ENCODE measurements around the gene NMRK2. TPM values are rescaled to one million over a fixed set of nuclear protein-coding genes. Genes with fewer than 3 reads are reported as not detected.
"Not testable (repeated sequence)": the region's sequence is repeated elsewhere in the genome, so short reads cannot be mapped to it uniquely, and the experiment has no call there.

NMRK2 gene
- total RNA-seq, 1 experiment from 2014 or later: 27.8 TPM

- no peak for DNase-seq (ENCODE audit: low spot score)
Measured at GRCh38 chr19:3959766-3960131, 26.9 kb downstream of the NMRK2 start.

GRCh38 chr19:3961007-3961406, 28.1 kb downstream of the NMRK2 start:
- DNase-seq (ENCODE audit: low spot score): no peak
- in situ Hi-C loops (cut with HindIII; ENCODE audit: low sequenced_read_pairs): no loop called here

More at GRCh38 chr19:3959766-3960131, 26.9 kb downstream of the NMRK2 start:
- in situ Hi-C loops (cut with HindIII; ENCODE audit: low sequenced_read_pairs): no loop called here

GRCh38 chr19:3963458-3964255, 30.8 kb downstream of the NMRK2 start:
- no peak for DNase-seq (ENCODE audit: low spot score)
- in situ Hi-C loops (cut with HindIII; ENCODE audit: low sequenced_read_pairs): no loop called here

DNA sequence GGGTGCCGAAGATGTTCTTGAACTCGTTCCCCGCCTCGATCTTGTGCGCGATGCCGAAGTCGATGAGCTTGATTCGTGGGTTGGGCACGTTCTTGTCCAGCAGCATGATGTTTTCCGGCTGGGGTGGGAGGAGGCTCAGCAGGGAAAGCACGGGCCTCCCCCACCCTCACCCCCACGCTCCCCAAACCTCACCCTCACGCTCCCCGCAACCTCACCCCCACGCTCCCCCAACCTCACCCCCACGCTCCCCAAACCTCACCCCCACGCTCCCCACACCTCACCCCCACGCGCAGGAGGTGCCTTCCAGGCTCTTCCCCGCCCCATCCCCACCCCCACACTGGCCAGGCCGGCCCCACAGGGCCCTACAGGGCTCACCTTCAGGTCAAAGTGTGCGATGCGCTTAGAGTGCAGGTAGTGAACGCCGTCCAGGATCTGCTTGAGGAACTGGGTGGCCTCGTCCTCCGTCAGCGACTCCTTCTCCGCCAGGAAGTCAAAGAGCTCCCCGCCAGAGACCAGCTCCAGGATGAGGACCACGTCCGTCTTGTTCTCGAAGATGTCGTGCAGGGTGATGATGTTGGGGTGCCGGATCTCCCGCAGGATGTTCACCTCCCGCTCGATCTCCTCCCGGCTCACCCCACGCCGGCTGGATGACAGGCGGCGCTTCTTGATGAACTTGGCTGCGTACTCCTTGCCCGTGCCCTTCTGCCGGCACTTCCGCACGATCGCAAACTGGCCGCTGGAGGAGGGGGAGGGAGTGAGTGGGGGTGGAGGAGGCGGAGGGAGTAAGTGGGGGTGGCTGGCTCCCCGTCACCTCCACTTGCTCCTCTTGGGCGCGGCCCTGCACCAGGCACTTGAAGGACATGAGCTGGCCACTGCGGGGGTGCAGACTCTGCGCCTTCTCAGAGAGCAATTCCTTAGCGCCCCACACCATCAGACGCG, 31.7 kb downstream of the NMRK2 start:
- in situ Hi-C loops (cut with HindIII; ENCODE audit: low sequenced_read_pairs): no loop called here
- no peak for DNase-seq (ENCODE audit: low spot score)

GRCh38 chr19:3966051-3967017, 33.5 kb downstream of the NMRK2 start:
- in situ Hi-C loops (cut with HindIII; ENCODE audit: low sequenced_read_pairs): no loop called here

DNA sequence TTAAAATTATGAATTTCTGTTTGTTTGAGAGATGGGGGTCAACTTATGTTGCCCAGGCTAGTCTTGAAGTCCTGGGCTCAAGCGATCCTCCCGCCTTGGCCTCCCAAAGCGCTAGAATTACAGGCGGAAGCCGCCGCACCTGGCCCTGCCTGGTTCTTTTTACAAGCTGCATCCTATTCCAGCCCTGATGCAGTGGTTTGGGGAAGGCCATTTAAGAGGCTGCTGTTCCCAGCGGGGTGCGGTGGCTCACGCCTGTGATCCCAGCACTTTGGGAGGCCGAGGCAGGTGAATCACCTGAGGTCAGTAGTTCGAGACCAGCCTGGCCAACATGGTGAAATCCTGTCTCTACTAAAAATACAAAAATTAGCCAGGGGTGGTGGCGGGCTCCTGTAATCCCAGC, 35.1 kb downstream of the NMRK2 start:
- in situ Hi-C loops (cut with HindIII; ENCODE audit: low sequenced_read_pairs); DNase-seq (ENCODE audit: low spot score): not testable (repeated sequence)

More at GRCh38 chr19:3966051-3967017, 33.5 kb downstream of the NMRK2 start:
- DNase-seq (ENCODE audit: low spot score): no peak

GRCh38 chr19:3968556-3969434, 35.9 kb downstream of the NMRK2 start:
- in situ Hi-C loops (cut with HindIII; ENCODE audit: low sequenced_read_pairs): no loop called here
- DNase-seq (ENCODE audit: low spot score): peak; percentile 67

GRCh38 chr19:3969435-3970312, 36.8 kb downstream of the NMRK2 start:
- no peak for DNase-seq (ENCODE audit: low spot score)
- in situ Hi-C loops (cut with HindIII; ENCODE audit: low sequenced_read_pairs): no loop called here

- DNase-seq (ENCODE audit: low spot score): no peak
- in situ Hi-C loops (cut with HindIII; ENCODE audit: low sequenced_read_pairs): no loop called here
Measured at GRCh38 chr19:3970313-3970807, 37.5 kb downstream of the NMRK2 start.

GRCh38 chr19:3970808-3971598, 38.1 kb downstream of the NMRK2 start, which contains the start of gene DAPK3:
DAPK3 (minus strand) TSS chr19:3971099; CDS start chr19:3969735, 1,364 bp downstream.
- in situ Hi-C loops (cut with HindIII; ENCODE audit: low sequenced_read_pairs): no loop called here
- DNase-seq (ENCODE audit: low spot score): peak; percentile 99

DNA sequence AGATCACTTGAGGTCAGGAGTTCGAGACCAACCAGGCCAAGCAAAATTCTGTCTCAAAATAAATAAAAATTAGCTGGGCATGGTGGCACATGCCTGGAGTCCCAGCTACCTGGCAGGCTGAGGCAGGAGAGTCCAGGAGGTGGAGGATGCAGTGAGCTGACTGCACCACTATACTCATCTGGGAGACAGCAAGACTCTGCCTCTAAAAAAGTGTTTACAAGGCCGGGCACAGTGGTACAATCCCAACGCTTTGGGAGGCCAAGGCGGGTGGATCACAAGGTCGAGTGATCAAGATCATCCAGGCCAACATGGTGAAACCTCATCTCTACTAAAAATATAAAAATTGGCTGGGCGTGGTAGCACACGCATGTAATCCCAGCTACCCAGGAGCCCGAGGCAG, 42.3 kb downstream of the NMRK2 start:
- DNase-seq (ENCODE audit: low spot score): no peak
- in situ Hi-C loops (cut with HindIII; ENCODE audit: low sequenced_read_pairs): no loop called here

DNA sequence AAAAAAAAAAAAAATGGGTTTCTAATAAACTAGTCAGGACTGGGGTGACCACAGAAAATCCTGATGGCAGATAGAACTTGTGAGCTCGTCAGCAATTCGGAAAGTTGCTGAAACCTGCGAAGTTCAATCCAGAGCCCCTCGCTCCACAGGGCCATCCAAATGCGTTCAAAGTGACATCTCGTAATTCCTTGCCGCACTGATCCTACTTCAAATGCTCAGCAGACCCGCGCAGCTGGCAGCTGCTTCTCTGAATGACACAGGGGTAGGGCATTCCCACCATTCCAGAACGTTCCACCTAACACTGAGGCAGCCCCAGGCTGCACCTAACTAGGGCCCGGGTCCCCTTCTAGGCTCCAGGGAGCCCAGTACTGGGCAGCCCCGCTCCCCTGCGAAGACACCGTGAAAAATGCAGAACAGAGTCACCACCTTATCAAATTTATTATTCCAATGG, 42.8 kb downstream of the NMRK2 start:
- no peak for DNase-seq (ENCODE audit: low spot score)
- in situ Hi-C loops (cut with HindIII; ENCODE audit: low sequenced_read_pairs): no loop called here

- in situ Hi-C loops (cut with HindIII; ENCODE audit: low sequenced_read_pairs): no loop called here
- no peak for DNase-seq (ENCODE audit: low spot score)
Measured at GRCh38 chr19:3976495-3977241, 43.8 kb downstream of the NMRK2 start.

DNA sequence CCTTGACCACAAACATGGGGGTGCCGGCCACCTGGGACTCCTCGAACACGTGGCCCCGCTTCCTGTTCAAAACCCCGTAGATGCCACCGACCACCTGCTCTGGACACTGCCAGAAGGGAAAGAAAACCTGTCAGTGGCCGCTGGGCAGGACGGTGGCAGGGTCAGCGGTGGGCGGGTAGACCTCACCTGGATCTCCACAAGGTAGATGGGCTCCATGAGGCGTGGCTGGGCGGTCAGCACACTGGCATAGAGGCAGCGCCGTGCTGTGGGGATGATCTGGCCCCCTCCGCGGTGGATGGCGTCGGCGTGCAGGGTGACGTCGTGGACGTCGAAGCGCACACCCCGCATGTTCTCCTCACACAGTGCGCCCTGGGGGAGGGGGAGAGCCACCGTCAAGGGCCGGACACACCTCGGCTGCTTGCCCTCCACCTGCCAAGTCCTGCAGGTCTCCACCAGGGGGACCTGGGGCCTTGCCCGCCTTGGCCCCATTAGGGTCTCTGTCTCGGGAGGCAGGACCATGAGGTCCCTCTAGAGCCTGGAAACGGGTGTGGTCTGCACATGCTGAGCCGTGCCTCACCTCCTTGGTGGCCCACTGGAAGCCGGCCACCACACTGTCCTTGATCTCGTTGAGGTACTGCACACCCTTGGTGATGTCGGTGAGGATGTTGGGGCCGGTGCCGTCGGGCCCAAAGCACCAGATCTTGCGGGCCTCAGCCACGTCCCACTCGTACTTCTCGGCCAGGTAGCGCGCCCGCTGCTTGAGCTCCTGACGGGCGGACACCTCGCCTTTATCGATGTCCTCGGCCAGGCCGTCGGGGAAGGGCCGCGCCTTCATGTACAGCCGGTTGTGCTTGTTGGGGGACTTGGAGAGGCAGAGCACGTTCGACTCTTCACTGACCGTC, 44.6 kb downstream of the NMRK2 start:
- no peak for DNase-seq (ENCODE audit: low spot score)
- in situ Hi-C loops (cut with HindIII; ENCODE audit: low sequenced_read_pairs): no loop called here

DNA sequence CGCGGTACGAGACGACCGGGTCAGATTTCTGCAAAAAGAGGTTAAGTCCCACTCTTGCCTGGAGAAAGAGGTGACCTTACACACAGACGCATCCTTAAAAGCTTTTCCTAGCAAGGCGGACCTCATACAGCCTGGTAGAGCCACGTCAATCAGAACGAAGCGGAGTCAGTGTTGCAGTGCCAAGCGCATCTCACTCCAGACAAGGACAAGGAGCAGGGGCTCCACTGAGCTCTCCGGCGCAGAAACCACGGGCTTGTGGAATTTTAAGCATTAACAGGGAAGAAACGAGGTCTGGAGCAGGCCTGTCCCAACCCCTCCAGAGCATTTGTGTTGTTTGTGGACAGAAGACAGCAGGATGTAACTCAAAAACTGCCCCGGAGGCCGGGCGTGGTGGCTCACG, 45.3 kb downstream of the NMRK2 start:
- DNase-seq (ENCODE audit: low spot score): no peak
- in situ Hi-C loops (cut with HindIII; ENCODE audit: low sequenced_read_pairs): no loop called here

All from G401 (cell line).